GM13976 (cell line): ENCODE data around the gene LTB4R.
A peak's percentile ranks its signal among the peaks of the same experiment; 100 is the strongest.

Source experiments
- DNase-seq: peaks from one replicate; pipeline ENCODE4 v3.0.0; 2012; ENCODE audit warnings: low spot score
- in situ Hi-C: fragments of 300-500 bp; cut with MboI; formaldehyde crosslinking; loops from one replicate; pipeline ENCODE4 v1.12.0; 2022; ENCODE audit warnings: low sequenced_read_pairs, mixed read lengths, inconsistent platforms; ENCODE audit not compliant: unreplicated experiment
- TF ChIP-seq, protein P1 (sequence below): IDR thresholded peaks from 2 replicates; pipeline ENCODE4 v1.5.1; 2012; ENCODE audit warnings: borderline replicate concordance, mild to moderate bottlenecking; ENCODE audit not compliant: insufficient read depth; ENCODE audit errors: extremely low read depth, missing control alignments, control extremely low read depth

The LTB4R gene, protein sequence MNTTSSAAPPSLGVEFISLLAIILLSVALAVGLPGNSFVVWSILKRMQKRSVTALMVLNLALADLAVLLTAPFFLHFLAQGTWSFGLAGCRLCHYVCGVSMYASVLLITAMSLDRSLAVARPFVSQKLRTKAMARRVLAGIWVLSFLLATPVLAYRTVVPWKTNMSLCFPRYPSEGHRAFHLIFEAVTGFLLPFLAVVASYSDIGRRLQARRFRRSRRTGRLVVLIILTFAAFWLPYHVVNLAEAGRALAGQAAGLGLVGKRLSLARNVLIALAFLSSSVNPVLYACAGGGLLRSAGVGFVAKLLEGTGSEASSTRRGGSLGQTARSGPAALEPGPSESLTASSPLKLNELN

DNA sequence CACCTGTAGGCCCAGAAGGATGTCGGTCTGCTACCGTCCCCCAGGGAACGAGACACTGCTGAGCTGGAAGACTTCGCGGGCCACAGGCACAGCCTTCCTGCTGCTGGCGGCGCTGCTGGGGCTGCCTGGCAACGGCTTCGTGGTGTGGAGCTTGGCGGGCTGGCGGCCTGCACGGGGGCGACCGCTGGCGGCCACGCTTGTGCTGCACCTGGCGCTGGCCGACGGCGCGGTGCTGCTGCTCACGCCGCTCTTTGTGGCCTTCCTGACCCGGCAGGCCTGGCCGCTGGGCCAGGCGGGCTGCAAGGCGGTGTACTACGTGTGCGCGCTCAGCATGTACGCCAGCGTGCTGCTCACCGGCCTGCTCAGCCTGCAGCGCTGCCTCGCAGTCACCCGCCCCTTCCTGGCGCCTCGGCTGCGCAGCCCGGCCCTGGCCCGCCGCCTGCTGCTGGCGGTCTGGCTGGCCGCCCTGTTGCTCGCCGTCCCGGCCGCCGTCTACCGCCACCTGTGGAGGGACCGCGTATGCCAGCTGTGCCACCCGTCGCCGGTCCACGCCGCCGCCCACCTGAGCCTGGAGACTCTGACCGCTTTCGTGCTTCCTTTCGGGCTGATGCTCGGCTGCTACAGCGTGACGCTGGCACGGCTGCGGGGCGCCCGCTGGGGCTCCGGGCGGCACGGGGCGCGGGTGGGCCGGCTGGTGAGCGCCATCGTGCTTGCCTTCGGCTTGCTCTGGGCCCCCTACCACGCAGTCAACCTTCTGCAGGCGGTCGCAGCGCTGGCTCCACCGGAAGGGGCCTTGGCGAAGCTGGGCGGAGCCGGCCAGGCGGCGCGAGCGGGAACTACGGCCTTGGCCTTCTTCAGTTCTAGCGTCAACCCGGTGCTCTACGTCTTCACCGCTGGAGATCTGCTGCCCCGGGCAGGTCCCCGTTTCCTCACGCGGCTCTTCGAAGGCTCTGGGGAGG lies at the start of gene LTB4R:
Gene LTB4R, plus strand, starts transcription at position 857 of the 959 bp plus-strand sequence. CDS start 4,150 bp downstream, outside the sequence.
- in situ Hi-C loops: no loop called here
- TF ChIP-seq, protein P1, sequence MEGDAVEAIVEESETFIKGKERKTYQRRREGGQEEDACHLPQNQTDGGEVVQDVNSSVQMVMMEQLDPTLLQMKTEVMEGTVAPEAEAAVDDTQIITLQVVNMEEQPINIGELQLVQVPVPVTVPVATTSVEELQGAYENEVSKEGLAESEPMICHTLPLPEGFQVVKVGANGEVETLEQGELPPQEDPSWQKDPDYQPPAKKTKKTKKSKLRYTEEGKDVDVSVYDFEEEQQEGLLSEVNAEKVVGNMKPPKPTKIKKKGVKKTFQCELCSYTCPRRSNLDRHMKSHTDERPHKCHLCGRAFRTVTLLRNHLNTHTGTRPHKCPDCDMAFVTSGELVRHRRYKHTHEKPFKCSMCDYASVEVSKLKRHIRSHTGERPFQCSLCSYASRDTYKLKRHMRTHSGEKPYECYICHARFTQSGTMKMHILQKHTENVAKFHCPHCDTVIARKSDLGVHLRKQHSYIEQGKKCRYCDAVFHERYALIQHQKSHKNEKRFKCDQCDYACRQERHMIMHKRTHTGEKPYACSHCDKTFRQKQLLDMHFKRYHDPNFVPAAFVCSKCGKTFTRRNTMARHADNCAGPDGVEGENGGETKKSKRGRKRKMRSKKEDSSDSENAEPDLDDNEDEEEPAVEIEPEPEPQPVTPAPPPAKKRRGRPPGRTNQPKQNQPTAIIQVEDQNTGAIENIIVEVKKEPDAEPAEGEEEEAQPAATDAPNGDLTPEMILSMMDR: peak; percentile 51
- DNase-seq: peak; percentile 76

DNA sequence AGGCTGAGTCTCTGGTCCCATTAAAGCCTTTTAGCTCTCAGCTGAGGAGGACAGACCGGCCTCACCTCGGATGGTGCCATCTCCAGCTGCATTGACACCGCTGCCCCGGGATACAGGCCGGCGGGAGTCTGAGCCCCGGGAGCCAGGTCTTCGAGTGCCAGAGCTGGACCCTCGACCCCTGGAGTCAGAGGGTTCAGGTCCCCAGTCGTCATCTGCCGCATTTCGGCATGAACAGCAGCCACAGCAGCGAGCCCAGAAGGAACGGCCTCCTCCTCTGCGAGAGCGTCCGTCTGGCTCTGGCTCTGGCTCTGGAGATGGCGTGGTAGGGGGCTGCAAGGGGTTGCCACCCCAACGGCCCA lies 49.4 kb upstream of the LTB4R start:
- TF ChIP-seq, protein P1: no peak
- in situ Hi-C loops: no loop called here
- no peak for DNase-seq

DNA sequence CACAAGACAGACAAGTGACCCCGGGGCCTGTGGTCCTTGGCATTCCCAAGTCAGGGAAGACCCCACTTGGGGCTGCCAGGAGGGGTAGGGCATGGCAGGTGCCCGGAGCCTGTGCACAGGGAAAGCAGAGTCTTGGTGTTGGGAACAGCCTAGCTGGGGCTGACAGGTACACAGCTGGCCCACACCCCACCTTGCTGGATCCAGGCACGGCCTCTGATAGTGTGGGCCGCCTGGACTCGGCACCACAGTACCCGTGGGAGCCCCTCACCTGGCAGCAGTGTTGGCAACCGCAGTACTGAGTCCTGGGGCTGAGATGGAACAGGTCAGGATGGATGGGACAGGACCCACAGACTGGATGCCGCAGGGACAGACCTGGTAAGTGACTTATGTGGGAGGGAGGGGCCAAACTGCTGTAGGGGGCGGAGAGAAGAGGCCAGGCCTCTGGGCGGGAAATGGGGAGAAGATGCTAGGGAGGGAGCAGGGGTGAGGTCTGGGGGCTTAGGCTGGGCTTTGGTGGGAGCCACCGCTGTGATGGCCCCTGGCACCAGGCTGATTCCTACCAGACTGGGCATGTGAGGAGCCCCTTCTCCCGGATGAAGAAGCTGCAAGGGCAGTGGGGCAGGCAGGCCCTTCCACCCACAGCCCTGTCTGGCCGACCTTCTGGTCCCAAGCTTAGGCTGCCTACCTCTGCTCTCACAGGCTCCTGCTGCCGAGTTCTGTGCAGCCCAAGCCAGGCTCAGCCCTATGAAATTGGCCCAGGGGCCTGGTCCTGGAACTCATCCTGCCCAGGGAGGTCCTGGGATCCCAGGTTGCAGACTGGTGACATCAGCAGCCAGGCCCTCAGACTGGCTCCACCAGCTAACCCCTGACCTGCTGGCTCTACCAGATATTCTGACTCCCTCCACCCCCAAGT lies 48.2 kb upstream of the LTB4R start, which contains the start of gene TGM1:
Gene TGM1, minus strand, starts transcription at position 357 of the 913 bp plus-strand sequence. CDS start 825 bp downstream, outside the sequence.
- TF ChIP-seq, protein P1: no peak
- no peak for DNase-seq
- in situ Hi-C loops: no loop called here

DNA sequence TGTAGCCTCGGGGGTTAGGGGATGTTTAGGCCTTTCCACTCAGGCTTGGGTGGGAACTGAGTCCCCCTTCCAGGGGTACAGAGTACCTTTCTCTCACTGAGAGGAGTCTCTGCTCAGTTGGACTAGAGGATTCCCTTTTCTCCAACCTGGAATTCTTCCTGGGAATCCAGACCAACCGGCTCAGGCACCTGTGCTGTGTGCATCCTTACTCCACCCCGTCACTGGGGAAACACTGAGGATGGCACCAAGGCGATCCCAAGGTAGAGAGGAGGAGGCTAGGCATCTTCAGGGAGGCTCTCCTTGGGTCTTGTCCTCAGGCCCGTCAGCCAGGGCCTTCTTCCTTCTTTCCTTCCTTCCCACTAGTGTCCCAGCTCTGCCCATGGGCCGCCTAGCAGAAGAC lies 47.5 kb upstream of the LTB4R start:
- TF ChIP-seq, protein P1: no peak
- DNase-seq: no peak
- in situ Hi-C loops: no loop called here

DNA sequence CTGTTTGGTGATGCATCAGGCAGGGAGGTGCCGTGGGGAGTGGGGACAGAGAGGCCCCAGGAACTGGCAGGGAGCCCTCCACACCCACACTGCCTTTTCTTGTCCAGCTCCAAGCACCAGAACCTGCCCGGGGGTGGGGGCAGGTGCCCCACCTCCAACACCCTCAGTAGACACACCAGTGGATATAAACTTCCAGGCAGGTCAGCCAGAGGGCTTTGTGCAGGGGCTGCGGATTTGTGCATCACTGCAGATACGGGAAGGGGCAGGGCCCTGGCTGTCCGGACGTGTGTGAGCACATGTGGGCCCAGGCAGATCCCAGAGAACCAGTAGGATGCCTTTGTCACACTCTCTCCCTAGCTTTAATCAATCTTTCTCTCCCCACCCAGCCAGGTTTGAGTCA lies 47.0 kb upstream of the LTB4R start:
- TF ChIP-seq, protein P1: no peak
- no peak for DNase-seq
- in situ Hi-C loops: no loop called here
